HG03354 (cell line): ENCODE results near the gene WDR44.
"Not testable (repeated sequence)": the region's sequence is repeated elsewhere in the genome, so short reads cannot be mapped to it uniquely, and the experiment has no call there.

Experiments used
- ATAC-seq: cut with Tn5 transposase; IDR thresholded peaks from one replicate; pipeline ENCODE4 v1.9.1; 2021; ENCODE audit warnings: mild to moderate bottlenecking; ENCODE audit not compliant: unreplicated experiment, poor library complexity, severe bottlenecking

The WDR44 gene

GRCh38 chrX:118470721-118471347 is 124.9 kb downstream of the WDR44 start:
- ATAC-seq = not testable (repeated sequence)

GRCh38 chrX:118474586-118474985 is 128.7 kb downstream of the WDR44 start:
- no peak for ATAC-seq

DNA sequence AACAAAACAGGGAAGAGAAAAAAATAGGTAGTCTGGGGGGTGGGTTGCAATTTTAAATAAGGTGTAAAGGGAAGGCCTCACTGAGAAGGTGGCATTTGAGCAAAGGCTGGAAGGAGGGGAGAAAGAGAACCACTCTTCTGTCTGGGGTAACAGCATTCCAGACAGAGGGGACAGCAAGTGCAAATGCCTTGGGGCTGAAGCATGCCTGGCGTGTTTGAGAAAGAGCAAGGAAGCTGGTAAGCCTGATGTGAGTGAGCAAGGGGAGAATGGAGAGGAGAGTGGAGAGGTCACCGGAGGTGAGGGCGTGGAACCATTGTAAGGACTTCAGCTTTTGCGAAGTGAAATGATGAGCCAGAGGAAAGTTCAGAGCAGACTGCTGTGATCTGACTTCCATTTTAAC is 130.0 kb downstream of the WDR44 start:
- ATAC-seq = no peak

GRCh38 chrX:118480172-118480571 is 134.3 kb downstream of the WDR44 start:
- no peak for ATAC-seq

GRCh38 chrX:118482384-118482783 is 136.5 kb downstream of the WDR44 start:
- not testable (repeated sequence) for ATAC-seq

GRCh38 chrX:118484216-118484903 is 138.5 kb downstream of the WDR44 start:
- no peak for ATAC-seq

GRCh38 chrX:118486693-118487092 is 140.8 kb downstream of the WDR44 start:
- ATAC-seq = not testable (repeated sequence)

- ATAC-seq = no peak
Observed at GRCh38 chrX:118493016-118493415, 147.1 kb downstream of the WDR44 start.

DNA sequence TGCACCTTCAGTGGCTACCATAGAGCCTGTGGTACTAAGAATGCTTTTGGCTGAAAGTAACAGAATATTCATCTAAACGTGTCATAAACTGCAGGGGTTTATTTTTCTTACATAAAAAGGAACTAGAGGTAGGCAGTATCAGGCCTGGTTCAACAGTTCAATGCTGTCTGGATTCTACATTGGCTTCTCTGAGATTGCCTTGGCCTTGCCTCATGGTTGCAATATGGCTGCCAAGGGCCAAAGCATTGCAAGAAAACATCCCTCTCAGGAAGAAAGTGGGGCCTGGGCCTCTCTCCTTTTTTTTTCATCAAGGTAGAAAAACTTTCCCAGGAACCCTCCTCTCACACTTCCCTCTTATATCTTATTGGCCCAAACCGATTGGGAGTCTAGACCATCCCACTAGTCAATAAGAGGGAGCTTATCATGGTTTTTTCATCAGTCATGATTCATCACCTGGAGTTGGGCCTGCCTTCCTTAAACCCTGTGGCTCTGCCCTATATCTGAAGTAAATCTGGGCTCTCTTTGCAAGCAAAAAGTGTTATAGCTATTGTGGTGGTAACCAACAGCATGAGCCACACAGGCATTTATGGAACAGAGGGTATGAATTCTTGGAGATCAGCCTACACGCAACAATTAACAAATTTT is 147.9 kb downstream of the WDR44 start:
- no peak for ATAC-seq

- ATAC-seq = peak; percentile 70
Observed at GRCh38 chrX:118495061-118495921, 149.4 kb downstream of the WDR44 start, which contains the start of gene DOCK11. DOCK11 (plus strand) TSS chrX:118495815; CDS start chrX:118495972, 157 bp downstream.

- ATAC-seq = peak; percentile 68
Observed at GRCh38 chrX:118495958-118496762, 150.3 kb downstream of the WDR44 start.

DNA sequence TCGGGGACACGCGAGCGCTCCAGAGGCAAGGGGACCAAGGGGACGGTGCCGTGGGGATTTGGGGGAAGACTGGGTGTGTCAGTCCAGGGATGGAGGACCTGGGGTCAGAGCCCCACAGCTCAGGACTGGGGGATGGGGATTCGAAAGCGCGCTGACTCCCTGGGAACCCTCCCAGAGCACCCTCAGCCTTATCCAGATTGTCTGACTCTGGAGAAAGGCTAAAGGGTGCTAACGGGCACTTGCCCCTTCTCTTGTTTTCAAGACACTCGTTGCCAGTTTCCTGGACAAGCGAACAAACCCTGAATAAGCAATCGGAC is 150.8 kb downstream of the WDR44 start:
- no peak for ATAC-seq

DNA sequence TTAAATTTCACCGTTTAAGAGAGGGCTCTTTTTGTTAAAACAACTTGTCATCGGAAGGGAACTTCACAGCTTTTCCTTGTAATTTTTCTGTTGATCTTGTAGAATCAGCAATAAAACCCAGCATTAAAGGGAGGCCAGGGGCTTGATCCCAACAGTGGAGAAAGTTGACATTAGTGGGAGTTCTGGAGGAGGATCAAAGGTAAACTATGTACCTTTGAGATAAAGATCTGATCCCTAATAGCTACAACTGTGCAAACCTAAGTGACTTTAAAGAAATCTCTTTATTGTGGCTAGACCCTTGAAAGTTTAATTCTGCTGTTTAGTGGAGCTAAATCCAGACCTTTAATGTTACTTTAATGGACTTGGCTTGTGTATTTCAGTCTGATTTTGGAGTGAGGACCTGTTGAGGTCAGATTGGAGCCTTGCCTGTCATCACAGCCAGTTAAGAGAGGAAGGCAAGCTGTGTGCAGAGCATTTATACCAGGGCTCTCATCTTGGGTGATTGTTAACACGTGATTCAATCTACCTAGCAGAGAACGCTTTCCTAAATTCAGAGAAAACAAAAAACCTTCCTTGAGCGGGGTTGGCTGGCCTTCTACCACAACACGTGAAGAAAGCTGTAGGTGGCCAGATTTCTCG is 151.4 kb downstream of the WDR44 start:
- no peak for ATAC-seq

DNA sequence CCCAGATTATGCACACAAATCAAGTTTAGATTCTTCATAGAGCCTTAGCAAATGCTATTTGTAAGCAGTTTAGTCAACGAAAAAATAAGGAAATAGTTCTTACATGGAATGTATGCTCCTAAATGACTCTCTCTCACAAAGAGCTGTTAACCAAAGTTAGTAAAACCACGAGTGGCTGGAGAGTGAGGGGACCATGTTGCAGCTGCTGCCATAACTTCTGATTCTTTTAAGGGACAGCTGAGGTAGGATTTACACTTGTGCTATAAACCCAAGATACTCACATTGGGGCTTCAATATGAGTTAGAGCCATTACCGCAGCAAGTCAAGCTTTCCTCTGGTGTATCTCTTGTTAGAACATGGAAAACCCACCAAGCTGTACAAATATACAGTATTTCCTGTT is 152.4 kb downstream of the WDR44 start:
- ATAC-seq = no peak

GRCh38 chrX:118498755-118499154 is 152.8 kb downstream of the WDR44 start:
- no peak for ATAC-seq

- no peak for ATAC-seq
Observed at GRCh38 chrX:118499295-118499694, 153.4 kb downstream of the WDR44 start.
